ENCODE data around the gene TRPM3.

DNA sequence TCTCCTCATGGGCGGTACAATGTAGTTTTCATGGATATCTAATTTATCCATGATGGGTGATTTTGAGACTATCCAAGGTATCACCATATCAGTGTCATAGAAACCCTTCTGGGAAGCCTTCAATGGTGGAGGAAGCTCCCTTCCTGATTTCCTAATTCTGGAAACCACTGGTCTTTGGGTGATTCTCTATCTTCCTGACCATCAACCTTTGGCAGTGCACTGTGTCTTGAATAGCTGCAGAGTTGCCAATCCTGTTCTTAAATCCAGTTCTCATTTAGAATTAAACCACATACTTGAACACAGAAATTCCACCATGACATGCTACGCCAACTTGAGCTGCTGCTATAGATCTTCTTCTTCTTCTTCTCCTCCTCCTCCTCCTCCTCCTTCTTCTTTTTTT lies 545.3 kb downstream of the TRPM3 start:
- no peak for TF ChIP-seq CTCF (IDR thresholded peaks at IDR 0.05)
- no peak for TF ChIP-seq POLR2A (IDR thresholded peaks at IDR 0.05)
- no peak for TF ChIP-seq POLR2AphosphoS5 (IDR thresholded peaks at IDR 0.05; ENCODE audit: insufficient read depth in 1 of 2, low read depth in 1 of 2)

Measured in vagina (tissue), 2 donors.